Pons (tissue), 1 donor: ENCODE data around the gene POU2AF3.
"Not testable (repeated sequence)": the region's sequence is repeated elsewhere in the genome, so short reads cannot be mapped to it uniquely, and the experiment has no call there.

ENCODE experiments used
- DNase-seq: peaks from one replicate; pipeline ENCODE4 v3.0.0-alpha.2; 2016; ENCODE audit warnings: low spot score

Gene POU2AF3

GRCh38 chr11:111298413-111299100, at the start of gene POU2AF3:
Gene POU2AF3, plus strand, starts transcription at chr11:111298546. Its CDS starts 36 bp downstream, at chr11:111298582.
- DNase-seq: no peak

- DNase-seq: no peak
Observed at GRCh38 chr11:111250936-111251335, 47.4 kb upstream of the POU2AF3 start.

DNA sequence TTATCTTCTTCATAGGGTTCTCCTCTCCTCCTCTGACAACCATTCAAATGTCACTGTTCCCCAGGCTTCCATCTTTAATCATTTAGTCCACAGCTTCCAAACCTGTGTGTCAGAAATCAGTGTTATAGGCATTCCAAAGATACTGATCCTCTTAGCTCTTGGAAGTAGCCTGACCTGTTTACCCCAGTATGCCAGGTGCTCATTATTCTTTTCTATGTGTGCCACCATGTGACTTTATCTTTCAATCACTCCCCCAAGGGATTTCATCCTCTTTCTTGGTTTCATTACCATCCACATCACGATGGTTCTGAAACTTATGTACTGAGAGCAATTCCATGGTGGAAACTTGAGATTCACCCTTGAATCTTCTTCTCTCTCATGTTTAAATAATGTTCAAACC, 45.2 kb upstream of the POU2AF3 start:
- no peak for DNase-seq

DNA sequence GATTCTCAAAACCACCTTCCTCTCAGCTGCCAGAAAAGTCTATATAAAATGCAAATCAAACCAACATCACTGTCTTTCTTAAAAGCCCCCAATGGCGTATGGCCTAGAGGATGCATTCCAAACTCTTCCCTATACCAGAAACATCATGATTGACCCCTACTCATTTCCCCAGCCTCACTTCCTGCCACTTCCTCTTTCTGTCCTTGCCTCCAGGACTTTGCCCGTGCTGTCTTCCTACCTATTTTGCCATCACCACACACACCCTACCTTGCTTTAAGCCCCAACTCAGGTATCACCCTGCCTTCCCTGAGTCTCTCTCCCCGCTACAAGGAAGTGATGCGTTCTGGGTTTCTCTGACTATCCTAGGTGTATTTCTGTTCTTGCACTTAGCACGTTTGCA, 44.7 kb upstream of the POU2AF3 start:
- no peak for DNase-seq

DNA sequence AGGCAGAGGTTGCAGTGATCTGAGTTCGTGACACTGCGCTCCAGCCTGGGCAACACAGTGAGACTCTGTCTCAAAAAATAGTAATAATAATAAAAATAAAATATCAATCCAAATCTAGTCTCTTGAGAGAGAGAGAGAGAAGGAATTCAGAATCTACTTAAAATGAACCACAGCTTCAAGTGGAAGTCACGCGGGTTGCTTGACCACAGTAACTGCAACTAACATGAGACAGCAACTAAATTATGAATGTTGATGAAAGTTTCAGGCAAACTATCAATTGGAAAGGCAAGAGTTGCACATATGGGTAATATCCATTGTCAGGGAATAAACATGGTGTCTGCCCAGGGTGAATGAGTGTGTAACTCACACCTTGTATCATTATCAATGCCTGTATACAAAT, 40.3 kb upstream of the POU2AF3 start:
- no peak for DNase-seq

DNA sequence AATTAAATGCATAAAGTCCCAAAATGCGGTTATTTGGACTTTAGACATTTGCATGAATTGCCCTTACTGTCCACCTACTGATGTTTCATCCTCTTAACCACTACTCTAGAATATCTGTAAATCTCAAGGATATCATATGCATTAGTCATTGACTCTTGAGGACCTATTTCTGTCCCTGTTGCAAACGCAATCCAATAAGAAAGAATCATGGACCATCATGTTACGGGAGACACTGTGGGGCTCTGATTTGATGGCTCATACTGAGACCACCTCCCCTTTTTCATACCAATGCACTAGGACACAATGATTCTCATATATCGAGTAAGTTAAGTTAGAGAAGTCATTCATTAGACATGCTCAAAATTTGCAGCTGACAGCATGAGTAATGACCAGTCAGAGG, 38.5 kb upstream of the POU2AF3 start:
- DNase-seq: no peak

DNA sequence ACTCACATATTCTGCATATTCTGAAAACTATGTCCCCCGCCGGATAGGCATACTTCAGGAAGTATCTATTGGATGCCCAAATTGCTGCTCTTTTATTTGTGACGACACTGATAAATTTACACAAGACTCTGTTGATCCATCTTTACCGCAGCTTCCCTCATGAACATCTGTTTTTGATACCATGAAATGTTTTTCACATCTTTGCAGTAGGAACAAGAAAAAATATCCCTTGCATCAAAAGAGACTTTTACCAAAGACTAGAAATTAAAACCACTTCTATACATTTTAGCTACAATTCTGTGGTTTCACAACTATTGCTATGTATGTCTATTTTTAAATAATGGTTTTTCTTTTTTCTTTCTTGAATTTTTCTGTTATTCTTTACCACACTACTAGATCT, 37.5 kb upstream of the POU2AF3 start:
- no peak for DNase-seq

- DNase-seq: no peak
Observed at GRCh38 chr11:111264646-111265045, 33.7 kb upstream of the POU2AF3 start.

DNA sequence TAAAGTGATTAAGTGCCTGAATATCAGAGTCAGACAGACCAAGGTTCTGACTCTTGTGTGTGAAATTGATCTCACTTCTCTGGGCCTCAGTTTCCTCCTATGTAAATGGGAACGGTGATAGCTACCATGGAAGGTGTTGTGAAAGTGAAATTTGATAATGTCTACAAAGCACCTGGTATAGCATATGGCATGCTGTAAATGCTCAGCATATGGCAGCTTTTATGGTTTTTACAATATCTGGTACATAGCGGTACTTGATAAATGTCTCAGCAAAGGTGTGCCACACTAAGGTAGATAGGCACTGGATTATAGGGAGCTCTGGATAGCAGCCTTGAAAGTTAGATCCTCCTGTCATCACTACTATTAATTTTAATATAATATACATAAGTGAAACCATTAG, 32.9 kb upstream of the POU2AF3 start:
- DNase-seq: no peak

- DNase-seq: not testable (repeated sequence)
Observed at GRCh38 chr11:111268303-111268702, 30.0 kb upstream of the POU2AF3 start.

GRCh38 chr11:111269146-111269868, 29.0 kb upstream of the POU2AF3 start:
- peak; percentile 95 for DNase-seq

DNA sequence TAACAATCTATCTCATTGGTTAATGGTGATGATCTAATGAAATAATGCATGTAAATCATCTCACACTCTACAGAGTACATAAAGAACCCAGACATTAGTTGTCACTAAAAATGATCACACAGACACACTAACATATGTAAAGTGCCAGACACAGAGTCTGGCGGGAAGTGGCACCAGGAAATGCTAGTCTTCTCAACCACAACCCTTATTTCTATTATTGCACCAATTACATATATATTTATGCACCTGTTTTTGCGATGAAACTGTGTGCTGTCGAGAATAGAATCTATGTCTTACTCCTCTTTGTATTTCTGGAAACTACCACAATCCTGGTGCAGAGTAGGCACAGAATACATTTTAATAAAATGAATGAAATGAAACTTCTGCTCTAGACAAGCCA, 25.9 kb upstream of the POU2AF3 start:
- no peak for DNase-seq

DNA sequence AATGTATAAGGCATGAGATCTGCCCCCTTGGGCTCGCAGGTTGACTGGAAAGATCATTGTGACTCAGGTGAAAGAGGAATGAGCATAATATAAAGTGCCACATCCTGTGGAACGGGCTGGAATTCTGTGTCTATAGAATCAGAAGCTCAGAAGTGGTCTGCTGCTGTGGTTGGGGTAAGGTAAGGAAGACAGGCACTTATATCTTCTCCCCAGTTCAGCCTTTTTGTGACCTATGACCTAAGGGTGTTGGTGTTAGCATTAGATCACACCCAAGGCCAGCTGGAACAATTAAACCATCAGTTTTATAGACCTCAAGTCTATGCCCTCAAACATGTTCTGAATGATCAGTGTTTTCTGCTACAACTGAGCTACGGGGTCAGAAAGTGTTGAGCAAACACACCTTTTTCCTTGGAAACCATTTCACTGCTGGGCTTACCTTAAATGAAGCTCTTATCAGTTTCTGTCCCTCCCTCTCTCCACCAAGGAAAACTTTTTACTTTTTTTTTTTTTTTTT, 15.7 kb upstream of the POU2AF3 start:
- no peak for DNase-seq

DNA sequence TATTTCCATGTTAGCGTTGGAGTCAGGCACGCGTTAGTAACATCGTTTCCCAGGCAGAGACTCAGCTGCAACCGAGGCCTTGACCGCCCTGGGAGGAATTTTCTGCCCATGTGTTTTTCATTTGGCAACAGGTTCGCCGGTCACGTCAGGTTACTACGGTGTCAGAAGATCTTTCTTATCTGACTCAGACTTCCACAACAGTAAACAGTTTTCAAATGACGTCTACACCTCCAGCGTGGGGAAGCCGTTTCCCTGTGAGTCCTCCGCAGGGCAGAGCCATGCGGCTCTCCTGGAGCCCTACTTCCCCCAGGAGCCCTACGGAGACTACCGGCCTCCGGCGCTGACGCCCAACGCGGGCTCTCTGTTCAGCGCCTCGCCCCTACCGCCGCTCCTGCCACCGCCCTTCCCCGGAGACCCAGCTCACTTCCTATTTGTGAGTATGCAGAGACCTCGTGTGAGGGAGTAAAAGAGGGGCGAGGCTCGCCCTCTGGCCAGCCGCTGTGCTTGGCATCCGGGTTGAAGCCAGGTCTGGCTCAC, 14.3 kb upstream of the POU2AF3 start:
- DNase-seq: no peak

DNA sequence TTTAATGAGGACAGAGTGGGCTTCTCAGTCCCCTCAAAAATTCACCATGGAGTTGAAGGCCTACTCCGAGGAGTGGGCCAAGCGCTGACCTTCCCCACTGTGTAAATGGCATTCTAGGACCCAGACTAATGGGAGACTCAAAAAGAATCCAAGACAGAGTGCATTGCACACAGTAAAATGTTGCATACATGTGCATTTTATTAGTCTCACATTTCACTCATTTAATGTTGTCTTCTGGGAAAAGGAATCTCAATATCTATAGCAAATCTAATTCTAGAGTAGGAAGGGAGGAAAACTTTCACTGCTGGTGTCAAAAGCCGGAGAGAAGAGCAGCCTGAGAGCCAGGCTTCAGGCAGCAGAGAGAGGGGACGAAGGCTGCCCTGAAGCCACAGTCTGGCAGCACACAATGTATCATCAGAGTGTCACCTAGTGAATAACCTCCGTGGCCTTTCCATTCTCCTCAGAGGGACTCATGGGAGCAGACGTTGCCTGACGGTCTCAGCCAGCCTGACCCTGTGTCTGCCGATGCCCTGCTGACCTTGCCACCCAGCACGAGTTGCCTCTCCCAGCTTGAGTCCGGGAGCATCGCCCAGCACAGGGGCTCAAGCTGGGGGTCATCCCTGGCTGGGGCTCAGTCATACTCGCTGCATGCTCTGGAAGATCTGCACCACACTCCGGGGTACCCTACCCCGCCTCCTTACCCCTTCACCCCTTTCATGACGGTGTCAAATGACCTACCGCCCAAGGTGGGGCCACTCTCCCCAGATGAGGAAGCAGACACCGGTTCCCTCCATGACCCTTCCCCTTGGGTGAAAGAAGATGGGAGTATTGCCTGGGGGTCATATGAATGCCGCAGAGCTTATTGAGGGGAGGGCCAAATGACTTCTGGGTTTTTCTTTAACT, 12.9 kb upstream of the POU2AF3 start:
- DNase-seq: no peak

- no peak for DNase-seq
Observed at GRCh38 chr11:111291764-111292163, 6.6 kb upstream of the POU2AF3 start.

DNA sequence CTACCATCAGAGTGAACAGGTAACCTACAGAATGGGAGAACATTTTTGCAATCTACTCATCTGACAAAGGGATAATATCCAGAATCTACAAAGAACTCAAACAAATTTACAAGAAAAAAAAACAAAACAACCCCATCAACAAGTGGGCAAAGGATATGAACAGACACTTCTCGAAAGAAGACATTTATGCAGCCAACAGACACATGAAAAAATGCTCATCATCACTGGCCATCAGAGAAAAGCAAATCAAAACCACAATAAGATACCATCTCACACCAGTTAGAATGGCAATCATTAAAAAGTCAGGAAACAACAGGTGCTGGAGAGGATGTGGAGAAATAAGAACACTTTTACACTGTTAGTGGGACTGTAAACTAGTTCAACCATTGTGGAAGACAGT, 5.9 kb upstream of the POU2AF3 start:
- not testable (repeated sequence) for DNase-seq

GRCh38 chr11:111296196-111296595, 2.1 kb upstream of the POU2AF3 start:
- no peak for DNase-seq

DNA sequence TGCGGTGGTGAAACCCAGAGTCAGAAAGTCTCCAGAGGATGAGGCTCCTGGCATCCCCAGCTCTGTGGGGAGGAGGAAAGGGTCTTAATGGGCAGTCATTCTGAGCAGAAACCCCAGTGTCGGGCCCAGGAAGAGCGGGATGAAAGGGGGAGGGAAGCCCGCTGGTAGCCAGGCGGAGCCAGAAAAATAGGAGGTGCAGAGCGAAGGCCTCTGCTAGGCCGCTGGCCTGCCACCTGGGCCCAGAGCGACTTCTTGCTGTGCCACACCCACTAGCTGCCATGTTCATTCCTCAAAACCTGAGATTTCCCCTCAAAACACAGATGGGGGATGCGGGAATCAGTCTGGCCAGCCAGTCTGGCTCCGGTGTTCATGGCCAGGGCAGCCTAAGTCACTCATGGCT, 650 bp upstream of the POU2AF3 start:
- no peak for DNase-seq

GRCh38 chr11:111299101-111300026, 1.0 kb downstream of the POU2AF3 start:
- DNase-seq: peak; percentile 22

- no peak for DNase-seq
Observed at GRCh38 chr11:111300569-111300968, 2.2 kb downstream of the POU2AF3 start.
